Brain microvascular endothelial cell (primary cell): ENCODE measurements around the gene FOXE1.

ENCODE experiments used
- DNase-seq: peaks from one replicate; pipeline ENCODE4 v3.0.0-alpha.2; 2020
- H3K27ac ChIP-seq: fragments of 250-450 bp; sonication (Bioruptor Pico); 2 replicates; pipeline ENCODE4 v1.5.1; 2020; ENCODE audit warnings: mild to moderate bottlenecking, moderate library complexity
- H3K27me3 ChIP-seq: fragments of 250-450 bp; sonication (Bioruptor Pico); replicated peaks from 2 replicates; pipeline ENCODE4 v1.5.1; 2020; ENCODE audit warnings: mild to moderate bottlenecking
- H3K36me3 ChIP-seq: fragments of 250-450 bp; sonication (Bioruptor Pico); replicated peaks from 2 replicates; pipeline ENCODE4 v1.5.1; 2020; ENCODE audit warnings: mild to moderate bottlenecking
- H3K4me3 ChIP-seq: 2 replicates; pipeline ENCODE4 v1.5.1; 2011; ENCODE audit warnings: low read depth, mild to moderate bottlenecking, control low read depth, low read length, moderate library complexity
- in situ Hi-C: cut with HindIII; loops from 2 replicates; pipeline ENCODE4 v1.10.0; 2017; ENCODE audit warnings: low sequenced_read_pairs, low pct_ligation_motif_present
- TF ChIP-seq, protein P1 (sequence below): IDR thresholded peaks from 2 replicates; pipeline ENCODE4 v1.5.1; 2011; ENCODE audit warnings: low read depth, mild to moderate bottlenecking, moderate library complexity, low read length, control low read depth, inconsistent platforms; ENCODE audit errors: missing control alignments

FOXE1 gene

DNA sequence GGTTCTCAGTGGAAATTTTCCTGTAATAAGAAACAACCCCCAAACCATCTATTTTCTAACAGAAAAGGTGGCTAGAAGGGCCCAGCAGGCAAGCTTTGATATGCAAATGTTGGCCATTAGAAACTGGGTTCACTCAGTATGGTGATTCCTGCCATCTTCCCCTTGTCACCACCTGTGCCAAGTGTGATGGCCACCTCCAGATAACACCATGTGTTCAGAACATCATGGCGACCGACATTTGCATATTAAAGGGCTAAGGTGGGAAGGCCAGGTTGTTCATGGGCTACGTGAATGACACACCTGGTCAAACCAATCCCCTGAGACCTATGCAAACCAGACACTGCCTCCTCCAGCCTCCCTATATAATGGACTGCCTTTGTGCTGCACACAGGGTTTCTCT, 20.4 kb downstream of the FOXE1 start:
- in situ Hi-C loops: no loop called here
- TF ChIP-seq, protein P1, sequence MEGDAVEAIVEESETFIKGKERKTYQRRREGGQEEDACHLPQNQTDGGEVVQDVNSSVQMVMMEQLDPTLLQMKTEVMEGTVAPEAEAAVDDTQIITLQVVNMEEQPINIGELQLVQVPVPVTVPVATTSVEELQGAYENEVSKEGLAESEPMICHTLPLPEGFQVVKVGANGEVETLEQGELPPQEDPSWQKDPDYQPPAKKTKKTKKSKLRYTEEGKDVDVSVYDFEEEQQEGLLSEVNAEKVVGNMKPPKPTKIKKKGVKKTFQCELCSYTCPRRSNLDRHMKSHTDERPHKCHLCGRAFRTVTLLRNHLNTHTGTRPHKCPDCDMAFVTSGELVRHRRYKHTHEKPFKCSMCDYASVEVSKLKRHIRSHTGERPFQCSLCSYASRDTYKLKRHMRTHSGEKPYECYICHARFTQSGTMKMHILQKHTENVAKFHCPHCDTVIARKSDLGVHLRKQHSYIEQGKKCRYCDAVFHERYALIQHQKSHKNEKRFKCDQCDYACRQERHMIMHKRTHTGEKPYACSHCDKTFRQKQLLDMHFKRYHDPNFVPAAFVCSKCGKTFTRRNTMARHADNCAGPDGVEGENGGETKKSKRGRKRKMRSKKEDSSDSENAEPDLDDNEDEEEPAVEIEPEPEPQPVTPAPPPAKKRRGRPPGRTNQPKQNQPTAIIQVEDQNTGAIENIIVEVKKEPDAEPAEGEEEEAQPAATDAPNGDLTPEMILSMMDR: no peak
- no peak overlapping the region for H3K27ac ChIP-seq
- DNase-seq: no peak
- H3K27me3 ChIP-seq: no peaks in the 10 kb centered on the region
- H3K4me3 ChIP-seq: no peak overlapping the region
- no peaks in the 10 kb centered on the region for H3K36me3 ChIP-seq

DNA sequence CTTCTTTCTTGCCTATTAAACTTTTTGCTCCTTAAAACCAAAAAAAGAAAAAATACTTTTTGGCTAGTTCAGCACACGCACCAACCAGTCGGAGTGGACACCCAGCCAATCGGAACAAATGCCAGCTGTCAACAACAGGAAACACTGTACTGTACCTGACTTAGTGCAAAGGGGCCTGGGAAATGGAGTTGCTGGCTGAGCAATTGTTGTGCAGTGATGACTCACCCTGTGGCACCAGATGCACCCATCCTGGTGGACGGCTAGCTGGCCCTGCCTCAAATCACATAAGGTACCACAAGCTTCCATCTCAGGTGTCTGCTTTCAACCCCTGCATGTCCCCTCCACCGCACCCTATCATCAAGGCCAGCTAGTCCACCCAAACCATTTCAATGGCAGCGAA, 20.9 kb downstream of the FOXE1 start:
- DNase-seq: no peak
- no peaks in the 10 kb centered on the region for H3K36me3 ChIP-seq
- no peak overlapping the region for H3K4me3 ChIP-seq
- TF ChIP-seq, protein P1: no peak
- H3K27ac ChIP-seq: no peak overlapping the region
- in situ Hi-C loops: no loop called here
- no peaks in the 10 kb centered on the region for H3K27me3 ChIP-seq

DNA sequence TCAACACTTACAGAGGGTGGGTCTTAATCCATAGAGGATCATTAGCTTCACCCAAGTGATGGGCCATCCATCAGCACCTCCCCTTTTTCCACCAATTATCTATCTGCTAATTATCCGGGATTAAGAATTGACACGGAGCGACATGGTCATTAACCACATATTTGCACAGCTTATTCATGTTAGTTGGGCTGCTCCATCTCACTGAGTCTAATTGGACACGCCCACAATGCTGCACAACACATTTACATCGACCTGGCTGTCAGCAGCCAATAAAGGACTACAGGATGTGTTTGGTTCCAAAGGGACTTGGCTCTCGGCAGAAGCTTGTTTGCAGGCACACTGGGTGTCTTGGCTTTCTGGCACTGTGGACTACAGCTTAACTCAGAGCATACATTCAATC, 21.6 kb downstream of the FOXE1 start:
- Histone ChIP-seq H3K36me3 (no peaks in the 10 kb centered on the region), H3K27me3 (no peaks in the 10 kb centered on the region), H3K27ac (no peak overlapping the region), H3K4me3 (no peak overlapping the region)
- DNase-seq: no peak
- in situ Hi-C loops: no loop called here
- TF ChIP-seq, protein P1: no peak

DNA sequence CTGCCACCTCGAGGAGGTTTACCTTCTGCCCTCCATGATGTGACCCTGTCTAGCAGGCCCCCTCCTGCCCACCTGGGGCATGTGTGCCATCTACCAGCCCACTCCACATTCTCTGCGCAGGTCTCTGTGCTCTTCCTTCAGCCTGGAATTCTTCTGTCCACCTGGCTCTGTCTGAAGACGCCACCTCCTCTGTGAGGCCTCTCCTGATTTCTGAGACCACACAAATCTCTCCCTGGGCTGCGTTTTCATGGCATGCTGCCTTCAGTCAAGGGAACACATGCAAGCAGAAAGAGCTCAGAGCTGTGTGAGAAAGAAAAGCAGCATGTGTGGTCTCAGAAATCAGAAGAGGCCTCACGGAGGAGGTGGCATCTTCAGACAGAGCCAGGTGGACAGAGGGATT, 22.1 kb downstream of the FOXE1 start:
- Histone ChIP-seq H3K36me3 (no peaks in the 10 kb centered on the region), H3K27ac (no peak overlapping the region), H3K27me3 (no peaks in the 10 kb centered on the region), H3K4me3 (no peak overlapping the region)
- no peak for DNase-seq
- in situ Hi-C loops: no loop called here
- TF ChIP-seq, protein P1: no peak

DNA sequence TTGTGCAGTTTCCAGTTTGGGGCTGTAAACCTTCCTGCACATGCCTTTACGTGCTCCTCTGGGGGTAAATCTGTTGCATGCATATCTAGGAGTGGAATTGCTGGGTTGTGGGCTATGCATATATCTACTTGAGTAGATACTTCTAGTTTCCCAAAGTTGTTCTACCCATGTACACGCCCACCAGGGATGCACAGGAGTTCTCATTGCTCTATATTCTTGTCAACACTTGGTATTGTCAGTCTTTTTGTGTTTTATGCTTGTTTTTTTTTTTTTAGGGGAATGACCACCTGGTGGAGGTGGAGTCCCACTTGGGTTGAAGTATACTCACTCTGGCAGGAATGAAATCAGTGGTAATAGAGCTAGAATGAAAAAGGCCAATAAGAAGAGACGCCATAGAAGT, 23.0 kb downstream of the FOXE1 start:
- Histone ChIP-seq H3K27ac (peak overlapping the region; percentile 88), H3K4me3 (no peak overlapping the region), H3K27me3 (no peaks in the 10 kb centered on the region), H3K36me3 (no peaks in the 10 kb centered on the region)
- no peak for DNase-seq
- TF ChIP-seq, protein P1: no peak
- in situ Hi-C loops: no loop called here

DNA sequence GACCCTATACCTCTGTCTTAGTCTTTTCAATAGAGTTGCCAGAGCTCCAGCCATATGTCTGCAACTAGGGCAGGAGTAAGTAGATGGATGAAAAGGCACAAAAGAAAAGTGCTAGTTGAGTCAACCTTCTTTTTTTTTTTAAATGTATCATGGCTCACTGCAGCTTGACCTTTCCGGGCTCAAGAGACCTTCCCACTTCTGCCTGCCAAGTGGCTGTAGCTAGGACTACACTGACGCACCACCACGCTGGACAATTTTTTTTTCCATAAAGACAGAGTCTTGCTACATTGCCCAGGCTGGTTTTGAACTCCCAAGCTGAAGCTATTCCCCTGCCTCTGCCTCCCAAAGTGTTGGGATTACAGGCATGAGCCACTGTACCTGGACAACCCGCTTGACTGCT, 27.3 kb downstream of the FOXE1 start:
- Histone ChIP-seq H3K27me3 (no peaks in the 10 kb centered on the region), H3K36me3 (no peaks in the 10 kb centered on the region), H3K27ac (no peak overlapping the region), H3K4me3 (no peak overlapping the region)
- in situ Hi-C loops: no loop called here
- DNase-seq: no peak
- TF ChIP-seq, protein P1: no peak
